LNCAP (cell line): ENCODE measurements around the gene CUEDC1.

Source experiments
- TF ChIP-seq, protein P1 (sequence below): fragments of 450-650 bp; IDR thresholded peaks from 2 replicates; pipeline ENCODE4 v1.5.1; 2017; ENCODE audit warnings: mild to moderate bottlenecking

CUEDC1 gene

DNA sequence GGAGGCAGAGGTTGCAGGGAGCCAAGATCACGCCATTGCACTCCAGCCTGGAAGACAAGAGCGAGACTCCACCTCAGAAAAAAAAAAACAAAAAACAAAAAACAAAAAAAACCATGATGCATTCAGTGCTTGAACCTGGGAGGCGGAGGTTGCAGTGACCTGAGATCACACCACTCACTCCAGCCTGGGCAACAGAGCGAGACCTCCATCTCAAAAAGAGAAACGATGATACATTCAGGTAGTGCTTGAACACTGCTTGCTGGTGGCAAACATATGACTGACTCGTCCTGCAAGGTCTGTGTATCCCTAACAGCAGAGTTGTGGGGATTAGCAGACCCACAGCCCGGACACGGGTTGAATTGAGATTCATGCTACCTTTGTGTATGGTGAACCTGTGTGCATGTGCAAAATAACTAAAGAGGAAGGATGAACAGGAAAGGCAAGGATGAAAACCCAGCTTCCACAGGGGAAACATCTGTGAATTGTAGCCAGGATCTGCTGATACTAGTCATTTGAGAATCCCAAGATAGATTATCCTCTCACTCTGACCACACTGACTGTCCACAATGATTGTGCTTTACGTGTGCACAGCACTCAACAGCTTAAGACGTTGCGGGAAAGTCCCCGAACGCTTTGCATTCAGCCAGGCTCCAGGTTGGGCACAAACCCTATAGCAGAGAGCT lies 53.0 kb downstream of the CUEDC1 start:
- TF ChIP-seq, protein P1, sequence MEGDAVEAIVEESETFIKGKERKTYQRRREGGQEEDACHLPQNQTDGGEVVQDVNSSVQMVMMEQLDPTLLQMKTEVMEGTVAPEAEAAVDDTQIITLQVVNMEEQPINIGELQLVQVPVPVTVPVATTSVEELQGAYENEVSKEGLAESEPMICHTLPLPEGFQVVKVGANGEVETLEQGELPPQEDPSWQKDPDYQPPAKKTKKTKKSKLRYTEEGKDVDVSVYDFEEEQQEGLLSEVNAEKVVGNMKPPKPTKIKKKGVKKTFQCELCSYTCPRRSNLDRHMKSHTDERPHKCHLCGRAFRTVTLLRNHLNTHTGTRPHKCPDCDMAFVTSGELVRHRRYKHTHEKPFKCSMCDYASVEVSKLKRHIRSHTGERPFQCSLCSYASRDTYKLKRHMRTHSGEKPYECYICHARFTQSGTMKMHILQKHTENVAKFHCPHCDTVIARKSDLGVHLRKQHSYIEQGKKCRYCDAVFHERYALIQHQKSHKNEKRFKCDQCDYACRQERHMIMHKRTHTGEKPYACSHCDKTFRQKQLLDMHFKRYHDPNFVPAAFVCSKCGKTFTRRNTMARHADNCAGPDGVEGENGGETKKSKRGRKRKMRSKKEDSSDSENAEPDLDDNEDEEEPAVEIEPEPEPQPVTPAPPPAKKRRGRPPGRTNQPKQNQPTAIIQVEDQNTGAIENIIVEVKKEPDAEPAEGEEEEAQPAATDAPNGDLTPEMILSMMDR = no peak

DNA sequence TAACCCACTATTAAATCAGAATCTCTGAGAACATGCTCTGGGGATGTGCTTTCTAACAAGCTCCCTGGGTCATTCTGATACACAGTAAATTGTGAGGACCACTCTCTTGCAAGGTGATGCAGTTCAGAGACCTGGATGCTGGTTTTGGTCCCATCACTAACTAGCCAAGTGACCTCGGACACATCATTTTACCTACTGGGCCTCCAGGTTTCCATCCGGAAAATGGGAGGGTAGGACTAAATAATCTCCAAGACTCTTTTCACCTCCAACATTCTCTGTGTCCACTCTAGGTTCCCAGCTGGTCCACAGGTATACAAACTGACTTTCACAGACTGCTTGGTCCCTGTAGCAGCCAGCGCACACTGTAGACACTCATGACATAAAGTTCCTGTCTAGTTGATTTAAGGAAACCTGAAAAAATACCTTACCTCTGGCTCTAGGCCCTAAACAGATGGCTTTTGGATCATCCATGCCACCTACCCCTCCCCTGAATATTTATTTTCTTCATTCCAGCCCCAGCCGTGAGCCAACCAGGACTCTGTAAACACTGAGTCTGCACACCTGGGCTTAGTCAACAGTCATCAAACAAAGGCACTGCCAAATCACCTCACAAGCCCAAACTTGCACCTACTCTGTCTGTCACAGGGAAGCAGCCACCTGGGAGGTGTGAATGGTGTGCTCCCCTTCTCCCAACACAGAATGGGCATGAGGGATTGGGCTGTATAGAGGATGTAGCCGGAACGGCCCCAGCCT lies 54.0 kb downstream of the CUEDC1 start:
- TF ChIP-seq, protein P1 = no peak

DNA sequence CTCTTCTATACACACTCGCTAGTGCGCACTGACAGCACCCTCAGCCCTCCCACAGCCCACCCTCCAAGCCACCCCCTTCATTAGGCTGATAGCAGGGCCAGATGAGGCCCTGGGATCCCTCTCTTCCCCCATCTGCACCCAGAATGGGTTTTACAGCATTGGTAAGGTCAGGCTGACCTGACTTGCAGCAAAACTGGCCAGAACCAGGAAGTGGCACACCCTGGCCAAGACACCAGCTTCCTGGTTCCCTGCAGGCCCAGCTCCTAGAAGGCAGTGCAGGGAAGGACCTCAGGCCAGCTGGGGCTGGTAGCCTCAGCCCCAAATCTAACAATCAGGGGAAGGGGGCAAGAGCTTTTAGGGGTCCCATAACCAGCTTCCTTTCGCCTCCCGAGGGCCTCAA lies 55.4 kb downstream of the CUEDC1 start:
- TF ChIP-seq, protein P1 = no peak

DNA sequence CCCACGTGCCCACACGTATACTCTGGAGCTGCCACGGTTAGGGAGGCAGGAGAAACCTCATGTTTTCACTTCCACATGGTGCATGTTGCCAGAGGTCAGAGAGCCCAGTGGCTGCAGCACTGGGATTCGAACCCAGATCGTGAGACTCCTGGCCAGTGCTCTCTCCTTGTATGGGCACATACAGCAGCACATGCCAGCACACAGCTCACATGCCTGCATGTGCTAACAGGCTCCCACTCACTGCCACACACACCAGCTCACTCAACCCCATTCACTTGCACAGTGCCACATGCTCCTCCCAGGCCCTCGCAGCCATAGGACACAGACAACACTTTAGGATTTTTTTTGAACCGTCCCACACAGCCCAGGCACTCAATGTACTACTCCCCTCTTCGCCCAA lies 55.8 kb downstream of the CUEDC1 start:
- TF ChIP-seq, protein P1 = no peak

DNA sequence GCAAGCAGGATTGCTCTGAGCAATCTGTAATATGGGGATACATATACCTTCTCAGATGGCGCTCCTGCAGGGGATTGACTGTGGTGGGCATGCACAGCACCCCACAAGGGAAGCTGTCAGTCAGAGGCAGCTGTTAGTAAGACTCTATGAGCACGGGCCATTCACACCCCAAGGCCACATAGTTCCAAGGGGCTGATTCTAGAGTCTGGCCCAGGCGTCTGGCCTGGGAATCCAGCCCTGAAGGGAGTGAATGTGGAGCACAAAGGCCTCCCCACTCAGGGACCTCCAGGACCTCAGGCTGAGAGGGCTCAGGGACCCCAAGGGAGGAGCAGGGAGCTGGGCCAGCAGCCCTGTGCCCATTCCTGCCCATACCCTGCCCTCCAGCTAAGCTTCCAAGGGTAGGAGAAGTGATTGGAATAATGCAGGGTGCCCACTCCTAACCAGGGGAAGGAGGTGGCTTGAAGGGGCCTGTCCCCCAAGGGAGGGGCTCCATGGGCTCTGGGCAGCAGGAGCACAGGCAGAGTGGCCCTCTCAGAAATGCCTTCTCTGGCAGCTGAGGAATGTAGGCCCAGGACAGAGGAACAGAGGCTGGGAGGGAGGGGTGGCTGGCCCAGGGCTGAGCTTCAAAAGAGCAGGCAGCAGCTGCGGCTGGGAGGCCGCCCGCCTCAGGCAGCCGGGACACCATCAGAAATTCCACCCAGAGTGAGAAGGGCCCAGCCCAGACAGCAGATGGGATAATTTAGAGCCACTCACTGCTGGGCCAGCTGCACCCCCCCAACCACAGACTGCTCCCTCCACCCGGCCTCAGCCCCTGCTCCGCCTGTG lies 56.5 kb downstream of the CUEDC1 start:
- TF ChIP-seq, protein P1 = no peak

DNA sequence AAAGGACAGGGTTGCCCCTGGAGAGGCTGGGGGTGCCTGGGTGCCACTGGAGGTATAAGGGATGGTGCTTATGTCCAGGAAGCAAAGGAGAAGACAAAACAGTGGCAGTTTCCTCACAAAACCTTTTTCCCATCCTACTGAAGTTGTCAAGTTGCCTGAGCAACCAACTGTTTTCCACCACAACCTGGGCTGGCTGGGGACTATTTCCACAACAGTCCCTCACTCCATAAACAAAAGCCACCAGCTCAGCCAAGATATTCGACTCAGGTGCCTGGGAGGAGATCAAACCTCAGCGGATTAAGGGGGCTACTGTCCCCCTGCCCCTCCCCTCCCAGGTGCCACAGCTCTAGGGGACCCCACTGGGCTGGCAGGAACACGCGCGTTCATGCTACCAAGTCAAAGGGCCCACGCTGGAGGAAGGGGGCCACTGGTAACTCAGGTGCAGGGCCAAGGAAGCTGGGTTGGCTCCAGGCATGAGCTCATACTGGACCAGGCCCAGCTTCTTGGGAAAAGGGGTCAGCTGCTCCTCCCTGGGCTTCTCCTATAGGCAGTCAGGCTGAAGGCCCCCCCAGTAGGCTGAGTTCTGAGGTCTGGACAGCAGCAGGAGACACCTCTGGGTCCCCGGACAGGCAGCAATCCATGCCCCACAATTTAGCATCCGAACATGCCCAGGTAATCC lies 59.7 kb downstream of the CUEDC1 start:
- TF ChIP-seq, protein P1 = no peak

DNA sequence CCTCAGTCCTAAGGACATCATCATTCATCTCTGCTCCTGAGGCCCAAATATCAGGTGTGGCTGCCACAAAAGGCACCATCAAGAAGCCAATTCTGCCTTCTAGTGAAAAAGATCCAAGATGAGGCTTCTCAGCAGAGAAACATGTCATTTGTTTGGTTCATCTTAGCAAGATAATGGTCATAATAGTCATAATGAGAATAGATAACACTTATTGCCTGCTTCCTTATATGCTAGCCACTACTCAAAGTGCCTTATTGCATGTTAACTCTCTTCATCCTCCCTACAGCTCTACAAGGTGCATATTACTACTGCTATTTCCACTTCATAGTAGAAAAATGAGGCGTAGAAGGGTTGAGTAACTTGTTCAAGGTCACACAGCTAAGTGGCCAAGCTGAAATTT lies 60.4 kb downstream of the CUEDC1 start:
- TF ChIP-seq, protein P1 = no peak
